GM18861 (cell line): Measurements from ENCODE around the gene RASL10B.

Experiments
- ATAC-seq: cut with Tn5 transposase; IDR thresholded peaks from one replicate; pipeline ENCODE4 v1.9.1; 2021; ENCODE audit not compliant: unreplicated experiment

The RASL10B gene

GRCh38 chr17:35763767-35764122 lies 32.3 kb downstream of the RASL10B start:
- no peak for ATAC-seq

- ATAC-seq: peak; percentile 80
Observed at GRCh38 chr17:35764123-35764991, 32.9 kb downstream of the RASL10B start.

- ATAC-seq: no peak
Observed at GRCh38 chr17:35765086-35765710, 33.8 kb downstream of the RASL10B start.

- ATAC-seq: no peak
Observed at GRCh38 chr17:35765756-35766488, 34.5 kb downstream of the RASL10B start.

- no peak for ATAC-seq
Observed at GRCh38 chr17:35766489-35766877, 35.0 kb downstream of the RASL10B start.

GRCh38 chr17:35766903-35767510 lies 35.6 kb downstream of the RASL10B start:
- ATAC-seq: no peak

GRCh38 chr17:35768797-35769196 lies 37.4 kb downstream of the RASL10B start:
- no peak for ATAC-seq

GRCh38 chr17:35769895-35770486 lies 38.6 kb downstream of the RASL10B start:
- ATAC-seq: no peak

GRCh38 chr17:35773129-35773528 lies 41.7 kb downstream of the RASL10B start:
- ATAC-seq: no peak

- ATAC-seq: no peak
Observed at GRCh38 chr17:35773679-35774425, 42.4 kb downstream of the RASL10B start.

GRCh38 chr17:35774499-35774898 lies 43.1 kb downstream of the RASL10B start:
- no peak for ATAC-seq

- no peak for ATAC-seq
Observed at GRCh38 chr17:35775039-35775438, 43.6 kb downstream of the RASL10B start.

- ATAC-seq: no peak
Observed at GRCh38 chr17:35775583-35775982, 44.1 kb downstream of the RASL10B start.

GRCh38 chr17:35778641-35779196 lies 47.3 kb downstream of the RASL10B start:
- ATAC-seq: no peak

GRCh38 chr17:35780950-35781349 lies 49.5 kb downstream of the RASL10B start:
- ATAC-seq: no peak

GRCh38 chr17:35784895-35785294 lies 53.5 kb downstream of the RASL10B start:
- ATAC-seq: no peak

GRCh38 chr17:35786941-35787432 lies 55.5 kb downstream of the RASL10B start:
- ATAC-seq: no peak

GRCh38 chr17:35788477-35789368 lies 57.3 kb downstream of the RASL10B start:
- no peak for ATAC-seq

- no peak for ATAC-seq
Observed at GRCh38 chr17:35790841-35791240, 59.4 kb downstream of the RASL10B start.
